Chondrocyte (in vitro differentiated cells): ENCODE results near the gene SFSWAP. TPM values are rescaled to one million over a fixed set of nuclear protein-coding genes. Genes with fewer than 3 reads are reported as not detected.

Experiments used
- DNase-seq: peaks from one replicate; pipeline ENCODE4 v3.0.0; 2021; ENCODE audit warnings: mixed read lengths, low spot score
- H3K27ac Mint-ChIP-seq: one replicate; pipeline ENCODE4 v1.8.0; 2021; ENCODE audit warnings: mild to moderate bottlenecking, moderate library complexity, mixed read lengths; ENCODE audit not compliant: unreplicated experiment
- H3K27me3 Mint-ChIP-seq: 2 replicates; pipeline ENCODE4 v1.8.0; 2021; ENCODE audit warnings: low read depth, mixed read lengths
- H3K36me3 Mint-ChIP-seq: 2 replicates; pipeline ENCODE4 v1.8.0; 2021; ENCODE audit warnings: low read depth, mixed read lengths
- H3K4me1 Mint-ChIP-seq: 2 replicates; pipeline ENCODE4 v1.8.0; 2021; ENCODE audit warnings: low read depth, mild to moderate bottlenecking, mixed read lengths
- H3K4me3 Mint-ChIP-seq: one replicate; pipeline ENCODE4 v1.8.0; 2021; ENCODE audit warnings: mild to moderate bottlenecking, moderate library complexity, mixed read lengths; ENCODE audit not compliant: unreplicated experiment
- H3K9me3 Mint-ChIP-seq: 2 replicates; pipeline ENCODE4 v1.8.0; 2021; ENCODE audit warnings: low read depth, mixed read lengths
- total RNA-seq: library from RNA; stranded (reverse); gene quantifications from 3 replicates; pipeline ENCODE4 v1.2.1, GENCODE V29; 2021
- TF ChIP-seq, protein P1 (sequence below): fragments of 200-600 bp; sonication (generic); IDR thresholded peaks from 2 replicates; pipeline ENCODE4 v1.5.0; 2021; ENCODE audit warnings: antibody characterized with exemption, mild to moderate bottlenecking, moderate library complexity

SFSWAP gene
- total RNA-seq, 1 donor from 2014 or later, result 33.0 TPM

DNA sequence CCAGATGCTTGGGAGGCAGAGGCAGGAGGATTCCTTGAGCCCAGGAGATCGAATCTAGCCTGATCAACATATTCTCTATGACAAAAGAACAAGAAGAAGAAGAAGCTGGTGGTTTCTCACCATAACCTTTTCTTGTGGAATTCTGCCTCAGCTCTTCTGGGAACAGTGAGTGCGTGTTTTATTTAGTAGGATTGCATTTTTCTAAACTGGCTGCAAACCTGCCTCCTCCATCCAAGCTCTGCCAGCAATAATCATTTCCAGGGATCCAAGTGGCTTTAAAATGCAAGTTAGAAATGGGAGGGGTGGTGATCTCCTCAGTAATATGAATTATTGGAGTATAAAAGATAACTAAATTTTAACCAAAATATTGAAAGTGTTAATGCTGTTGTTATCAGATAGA is 71.2 kb downstream of the SFSWAP start:
- H3K36me3 Mint-ChIP-seq, result peaks cover 19% of the 10 kb centered on the region
- H3K27me3 Mint-ChIP-seq, result no peaks in the 10 kb centered on the region
- no peak for DNase-seq
- TF ChIP-seq, protein P1, sequence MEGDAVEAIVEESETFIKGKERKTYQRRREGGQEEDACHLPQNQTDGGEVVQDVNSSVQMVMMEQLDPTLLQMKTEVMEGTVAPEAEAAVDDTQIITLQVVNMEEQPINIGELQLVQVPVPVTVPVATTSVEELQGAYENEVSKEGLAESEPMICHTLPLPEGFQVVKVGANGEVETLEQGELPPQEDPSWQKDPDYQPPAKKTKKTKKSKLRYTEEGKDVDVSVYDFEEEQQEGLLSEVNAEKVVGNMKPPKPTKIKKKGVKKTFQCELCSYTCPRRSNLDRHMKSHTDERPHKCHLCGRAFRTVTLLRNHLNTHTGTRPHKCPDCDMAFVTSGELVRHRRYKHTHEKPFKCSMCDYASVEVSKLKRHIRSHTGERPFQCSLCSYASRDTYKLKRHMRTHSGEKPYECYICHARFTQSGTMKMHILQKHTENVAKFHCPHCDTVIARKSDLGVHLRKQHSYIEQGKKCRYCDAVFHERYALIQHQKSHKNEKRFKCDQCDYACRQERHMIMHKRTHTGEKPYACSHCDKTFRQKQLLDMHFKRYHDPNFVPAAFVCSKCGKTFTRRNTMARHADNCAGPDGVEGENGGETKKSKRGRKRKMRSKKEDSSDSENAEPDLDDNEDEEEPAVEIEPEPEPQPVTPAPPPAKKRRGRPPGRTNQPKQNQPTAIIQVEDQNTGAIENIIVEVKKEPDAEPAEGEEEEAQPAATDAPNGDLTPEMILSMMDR, result no peak
- H3K9me3 Mint-ChIP-seq, result no peaks in the 10 kb centered on the region
- H3K4me3 Mint-ChIP-seq, result no peak overlapping the region
- H3K27ac Mint-ChIP-seq, result peak overlapping the region; percentile 53
- H3K4me1 Mint-ChIP-seq, result peaks cover 36% of the 10 kb centered on the region

DNA sequence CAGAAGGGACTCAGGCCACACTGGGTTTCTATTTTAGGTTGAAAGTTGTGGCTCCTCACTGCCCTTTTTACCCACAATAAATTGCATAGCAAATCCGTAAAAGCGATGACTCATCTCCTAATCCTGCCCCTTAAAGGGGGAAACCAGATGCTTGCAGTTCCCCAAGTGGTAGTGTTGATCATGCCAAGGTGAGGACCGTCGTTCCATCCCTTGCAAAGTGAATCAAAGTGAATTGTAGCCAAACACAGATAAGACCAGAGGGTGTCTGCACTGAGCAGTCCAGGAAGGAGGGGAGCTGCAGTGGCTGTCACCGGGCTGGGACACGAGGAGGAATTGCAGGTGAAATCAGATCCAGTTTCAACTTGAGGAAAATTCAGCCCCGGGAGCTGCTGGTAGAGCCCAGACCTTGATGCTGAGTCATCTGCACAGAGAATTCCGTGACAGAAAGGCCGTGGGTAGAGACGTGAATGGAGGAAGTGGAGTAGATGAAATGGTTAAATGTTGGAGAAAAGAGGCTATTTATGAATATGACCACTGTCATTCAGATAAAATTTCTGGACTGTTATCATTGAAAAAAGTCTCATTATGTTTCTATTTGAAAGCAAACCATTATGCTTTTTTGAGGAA is 73.1 kb downstream of the SFSWAP start:
- no peak for DNase-seq
- peaks cover 13% of the 10 kb centered on the region for H3K36me3 Mint-ChIP-seq
- H3K4me3 Mint-ChIP-seq, result peak overlapping the region; percentile 62
- H3K27me3 Mint-ChIP-seq, result no peaks in the 10 kb centered on the region
- H3K9me3 Mint-ChIP-seq, result no peaks in the 10 kb centered on the region
- TF ChIP-seq, protein P1, result no peak
- peak overlapping the region; percentile 98 for H3K27ac Mint-ChIP-seq
- H3K4me1 Mint-ChIP-seq, result peaks cover 36% of the 10 kb centered on the region

DNA sequence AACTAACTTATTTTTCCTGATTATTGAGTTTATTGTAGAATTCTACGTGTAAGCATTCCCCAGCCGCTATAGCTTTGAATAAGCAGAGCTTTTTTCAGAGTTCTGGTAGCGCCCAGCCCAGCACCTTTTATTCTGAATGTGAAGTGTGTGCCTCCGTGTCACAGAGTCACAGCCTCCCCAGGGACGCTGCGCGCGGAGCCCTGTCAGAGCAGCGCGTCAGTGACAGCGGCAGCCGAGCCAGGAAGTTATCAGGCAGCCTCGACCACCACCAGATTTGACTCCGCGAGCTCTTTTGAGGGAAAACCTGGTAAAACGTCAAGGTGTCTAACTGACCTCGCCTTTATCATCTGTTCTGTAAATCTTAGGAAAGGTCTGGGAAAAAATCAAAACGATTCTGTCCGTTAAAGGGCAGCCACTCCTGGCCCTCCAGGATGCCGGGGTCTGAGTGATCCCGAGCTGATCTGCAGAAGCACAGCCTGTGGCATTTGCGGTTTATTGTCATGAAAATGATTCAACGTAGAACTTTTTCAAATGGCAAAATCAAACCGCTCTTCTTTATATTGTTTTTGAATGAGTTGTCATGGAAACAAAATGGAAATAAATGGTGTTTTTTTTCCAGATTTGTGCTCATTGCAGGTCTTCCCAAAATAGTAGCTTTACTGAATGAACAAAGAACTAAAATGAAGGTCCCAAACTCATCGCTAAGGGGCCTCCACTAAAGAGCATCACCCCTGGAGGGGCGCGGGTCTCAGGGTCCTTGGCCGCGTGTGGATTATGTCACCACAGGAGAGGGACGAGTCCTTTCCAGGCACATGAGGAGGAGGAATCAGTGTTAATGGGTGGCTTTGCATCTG is 74.2 kb downstream of the SFSWAP start:
- TF ChIP-seq, protein P1, result no peak
- Mint-ChIP-seq H3K4me1 (peaks cover 36% of the 10 kb centered on the region), H3K9me3 (no peaks in the 10 kb centered on the region), H3K27me3 (no peaks in the 10 kb centered on the region), H3K36me3 (peaks cover 18% of the 10 kb centered on the region), H3K27ac (peak overlapping the region; percentile 98), H3K4me3 (no peak overlapping the region)
- DNase-seq, result no peak

DNA sequence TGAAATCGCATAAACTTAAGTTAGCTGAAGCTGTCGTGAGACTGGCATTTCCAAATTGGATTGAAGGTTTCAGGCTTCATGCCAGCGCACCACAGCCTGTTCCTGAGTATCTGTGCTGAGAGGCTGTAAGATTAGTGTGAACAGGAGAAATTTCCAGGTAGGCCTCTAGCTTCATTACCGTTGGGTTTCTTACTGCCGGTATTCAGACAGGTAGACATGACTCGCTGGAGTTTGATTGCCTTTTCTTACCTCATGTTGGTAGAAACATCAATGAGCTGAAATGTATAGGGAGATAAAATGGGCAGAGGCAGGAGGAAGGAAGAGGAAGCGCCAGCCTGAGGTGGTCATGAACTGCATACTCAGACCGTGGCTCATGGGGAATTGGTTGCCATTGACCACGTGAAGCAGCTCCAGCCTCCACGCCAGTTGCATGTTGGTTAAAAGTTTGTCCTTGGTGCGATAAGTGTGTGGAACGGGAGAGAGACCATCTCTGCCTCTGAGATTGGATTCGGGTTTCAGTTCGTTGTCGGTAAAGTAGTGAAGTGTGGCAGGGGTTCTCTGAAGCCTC is 75.0 kb downstream of the SFSWAP start:
- H3K27me3 Mint-ChIP-seq, result no peaks in the 10 kb centered on the region
- no peak for DNase-seq
- TF ChIP-seq, protein P1, result no peak
- peaks cover 24% of the 10 kb centered on the region for H3K36me3 Mint-ChIP-seq
- no peak overlapping the region for H3K4me3 Mint-ChIP-seq
- no peaks in the 10 kb centered on the region for H3K9me3 Mint-ChIP-seq
- peaks cover 36% of the 10 kb centered on the region for H3K4me1 Mint-ChIP-seq
- H3K27ac Mint-ChIP-seq, result peak overlapping the region; percentile 98

DNA sequence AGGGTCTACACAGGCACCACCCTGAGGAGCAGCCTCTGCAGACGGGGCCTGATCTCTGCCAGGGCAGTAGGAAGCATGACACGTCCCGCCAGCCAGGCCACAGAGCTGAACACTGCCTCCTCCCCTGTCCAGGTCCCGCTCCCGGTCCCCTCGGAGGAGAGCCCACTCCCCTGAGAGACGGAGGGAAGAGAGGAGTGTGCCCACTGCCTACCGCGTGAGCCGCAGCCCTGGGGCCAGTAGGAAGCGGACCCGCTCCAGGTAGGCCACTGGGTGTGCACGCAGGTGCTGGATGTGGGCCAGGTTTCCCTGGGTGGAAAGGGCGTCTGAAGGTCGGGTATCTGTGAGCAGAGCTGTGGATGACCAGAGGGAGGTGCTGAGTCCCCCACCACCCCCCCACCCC is 75.4 kb downstream of the SFSWAP start:
- peaks cover 25% of the 10 kb centered on the region for H3K36me3 Mint-ChIP-seq
- DNase-seq, result no peak
- H3K27ac Mint-ChIP-seq, result peak overlapping the region; percentile 13
- H3K9me3 Mint-ChIP-seq, result no peaks in the 10 kb centered on the region
- no peak overlapping the region for H3K4me3 Mint-ChIP-seq
- no peaks in the 10 kb centered on the region for H3K27me3 Mint-ChIP-seq
- TF ChIP-seq, protein P1, result no peak
- H3K4me1 Mint-ChIP-seq, result peaks cover 36% of the 10 kb centered on the region
